ENCODE data around the gene UGGT2. TPM values are rescaled to one million over a fixed set of nuclear protein-coding genes. Genes with fewer than 3 reads are reported as not detected.

The UGGT2 gene
- total RNA-seq: not detected

- Mint-ChIP-seq H3K36me3 (ENCODE audit: low read depth) (no peaks in the 10 kb centered on the region), H3K4me3 (peak within 1 kb of the TSS; percentile 30), H3K9me3 (no peaks in the 10 kb centered on the region), H3K4me1 (peaks cover 4% of the 10 kb centered on the region), H3K27me3 (peaks cover 11% of the 10 kb centered on the region), H3K27ac (no peak within 1 kb of the TSS)
- POLR2A ChIA-PET: no interaction called here
- DNase-seq: peak; percentile 20
- CTCF ChIA-PET: interaction anchor here (0.7 kb wide), 1 partner anchor 16 kb away, joined by 3 read pairs; no protein-coding TSS in a partner anchor
Observed at GRCh38 chr13:96053003-96053703, at the start of gene UGGT2. TSS of gene UGGT2 (minus strand) at chr13:96053401. CDS start at chr13:96053312, 89 bp downstream.

GRCh38 chr13:96100457-96101220 lies 47.4 kb upstream of the UGGT2 start:
- Mint-ChIP-seq H3K36me3 (ENCODE audit: low read depth) (no peaks in the 10 kb centered on the region), H3K4me1 (no peaks in the 10 kb centered on the region), H3K27me3 (no peaks in the 10 kb centered on the region), H3K27ac (no peak overlapping the region), H3K4me3 (no peak overlapping the region), H3K9me3 (no peaks in the 10 kb centered on the region)
- ChIA-PET CTCF (no interaction called here), POLR2A (no interaction called here)
- DNase-seq: no peak

- POLR2A ChIA-PET: no interaction called here
Observed at GRCh38 chr13:96093296-96094006, 40.2 kb upstream of the UGGT2 start.

GRCh38 chr13:96091164-96092117 lies 38.2 kb upstream of the UGGT2 start:
- DNase-seq: no peak
- POLR2A ChIA-PET: no interaction called here
- CTCF ChIA-PET: no interaction called here
- peaks cover 4% of the 10 kb centered on the region for H3K4me1 Mint-ChIP-seq
- peaks cover 48% of the 10 kb centered on the region for H3K27me3 Mint-ChIP-seq
- no peaks in the 10 kb centered on the region for H3K9me3 Mint-ChIP-seq
- peaks cover 2% of the 10 kb centered on the region for H3K36me3 Mint-ChIP-seq (ENCODE audit: low read depth)
- H3K4me3 Mint-ChIP-seq: no peak overlapping the region
- H3K27ac Mint-ChIP-seq: no peak overlapping the region

More at GRCh38 chr13:96093296-96094006, 40.2 kb upstream of the UGGT2 start:
- Mint-ChIP-seq H3K4me1 (peaks cover 4% of the 10 kb centered on the region), H3K27me3 (peaks cover 41% of the 10 kb centered on the region), H3K4me3 (no peak overlapping the region), H3K36me3 (ENCODE audit: low read depth) (peaks cover 2% of the 10 kb centered on the region), H3K9me3 (no peaks in the 10 kb centered on the region), H3K27ac (no peak overlapping the region)
- no peak for DNase-seq
- CTCF ChIA-PET: no interaction called here

GRCh38 chr13:96090240-96091101 lies 37.3 kb upstream of the UGGT2 start:
- H3K36me3 Mint-ChIP-seq (ENCODE audit: low read depth): peaks cover 2% of the 10 kb centered on the region

GRCh38 chr13:96089749-96090239 lies 36.6 kb upstream of the UGGT2 start, which contains the start of gene HS6ST3:
TSS of gene HS6ST3 (plus strand) at chr13:96090107.
- CTCF ChIA-PET: no interaction called here
- Mint-ChIP-seq H3K27me3 (peaks cover 48% of the 10 kb centered on the region), H3K4me3 (no peak within 1 kb of the TSS), H3K27ac (no peak within 1 kb of the TSS), H3K9me3 (no peaks in the 10 kb centered on the region), H3K4me1 (peaks cover 4% of the 10 kb centered on the region), H3K36me3 (ENCODE audit: low read depth) (peaks cover 2% of the 10 kb centered on the region)
- no peak for DNase-seq
- POLR2A ChIA-PET: no interaction called here

More at GRCh38 chr13:96090240-96091101, 37.3 kb upstream of the UGGT2 start:
- CTCF ChIA-PET: no interaction called here
- H3K27me3 Mint-ChIP-seq: peaks cover 48% of the 10 kb centered on the region
- H3K4me3 Mint-ChIP-seq: no peak overlapping the region
- DNase-seq: no peak
- H3K27ac Mint-ChIP-seq: no peak overlapping the region
- POLR2A ChIA-PET: no interaction called here
- peaks cover 4% of the 10 kb centered on the region for H3K4me1 Mint-ChIP-seq
- H3K9me3 Mint-ChIP-seq: no peaks in the 10 kb centered on the region

GRCh38 chr13:96089139-96089538 lies 35.9 kb upstream of the UGGT2 start:
- H3K9me3 Mint-ChIP-seq: no peaks in the 10 kb centered on the region
- no peak overlapping the region for H3K4me3 Mint-ChIP-seq
- no peak for DNase-seq
- peaks cover 4% of the 10 kb centered on the region for H3K4me1 Mint-ChIP-seq
- CTCF ChIA-PET: no interaction called here
- no peak overlapping the region for H3K27ac Mint-ChIP-seq
- H3K36me3 Mint-ChIP-seq (ENCODE audit: low read depth): peaks cover 2% of the 10 kb centered on the region
- H3K27me3 Mint-ChIP-seq: peaks cover 45% of the 10 kb centered on the region
- POLR2A ChIA-PET: no interaction called here

GRCh38 chr13:96086736-96087135 lies 33.5 kb upstream of the UGGT2 start:
- Mint-ChIP-seq H3K9me3 (no peaks in the 10 kb centered on the region), H3K4me3 (no peak overlapping the region), H3K27ac (no peak overlapping the region), H3K36me3 (ENCODE audit: low read depth) (no peaks in the 10 kb centered on the region), H3K4me1 (peaks cover 4% of the 10 kb centered on the region), H3K27me3 (peaks cover 28% of the 10 kb centered on the region)
- ChIA-PET CTCF (no interaction called here), POLR2A (no interaction called here)
- no peak for DNase-seq

GRCh38 chr13:96082640-96083039 lies 29.4 kb upstream of the UGGT2 start:
- DNase-seq: no peak
- H3K9me3 Mint-ChIP-seq: no peaks in the 10 kb centered on the region
- no peak overlapping the region for H3K27ac Mint-ChIP-seq
- ChIA-PET POLR2A (no interaction called here), CTCF (no interaction called here)
- H3K27me3 Mint-ChIP-seq: peaks cover 2% of the 10 kb centered on the region
- no peaks in the 10 kb centered on the region for H3K4me1 Mint-ChIP-seq
- H3K4me3 Mint-ChIP-seq: no peak overlapping the region
- no peaks in the 10 kb centered on the region for H3K36me3 Mint-ChIP-seq (ENCODE audit: low read depth)

GRCh38 chr13:96081888-96082287 lies 28.7 kb upstream of the UGGT2 start:
- Mint-ChIP-seq H3K27me3 (no peaks in the 10 kb centered on the region), H3K27ac (no peak overlapping the region), H3K4me1 (no peaks in the 10 kb centered on the region), H3K9me3 (no peaks in the 10 kb centered on the region), H3K4me3 (no peak overlapping the region), H3K36me3 (ENCODE audit: low read depth) (no peaks in the 10 kb centered on the region)
- ChIA-PET CTCF (no interaction called here), POLR2A (no interaction called here)
- DNase-seq: no peak

GRCh38 chr13:96080676-96081075 lies 27.5 kb upstream of the UGGT2 start:
- H3K9me3 Mint-ChIP-seq: no peaks in the 10 kb centered on the region
- H3K4me3 Mint-ChIP-seq: no peak overlapping the region
- CTCF ChIA-PET: no interaction called here
- H3K27me3 Mint-ChIP-seq: no peaks in the 10 kb centered on the region
- H3K27ac Mint-ChIP-seq: no peak overlapping the region
- POLR2A ChIA-PET: no interaction called here
- no peaks in the 10 kb centered on the region for H3K4me1 Mint-ChIP-seq
- no peak for DNase-seq
- no peaks in the 10 kb centered on the region for H3K36me3 Mint-ChIP-seq (ENCODE audit: low read depth)

GRCh38 chr13:96075953-96076543 lies 22.8 kb upstream of the UGGT2 start:
- Mint-ChIP-seq H3K36me3 (ENCODE audit: low read depth) (no peaks in the 10 kb centered on the region), H3K4me1 (no peaks in the 10 kb centered on the region), H3K27me3 (no peaks in the 10 kb centered on the region), H3K27ac (no peak overlapping the region), H3K9me3 (no peaks in the 10 kb centered on the region), H3K4me3 (no peak overlapping the region)
- POLR2A ChIA-PET: no interaction called here
- DNase-seq: no peak
- CTCF ChIA-PET: no interaction called here
